GM23338 (cell line): ENCODE data around the gene ZNF350.

ENCODE experiments used
- CREB1 ChIP-seq: fragments of 250-450 bp; sonication (Bioruptor Pico); IDR thresholded peaks from 2 replicates; pipeline ENCODE4 v1.5.0; 2020; ENCODE audit warnings: low read depth, mild to moderate bottlenecking, moderate library complexity
- CTCF ChIP-seq, 2 experiments: fragments of 200-600 bp in 1 of 2; sonication (generic) in 1 of 2; conservative IDR thresholded peaks; 2 replicates each; pipeline versions ENCODE4 v1.5.1 to v1.6.1; 2016 to 2017; ENCODE audit warnings: antibody characterized with exemption in 2 of 2, low read depth in 2 of 2, mild to moderate bottlenecking in 2 of 2, moderate library complexity in 1 of 2
- EZH2phosphoT487 ChIP-seq: fragments of 200-600 bp; sonication (generic); IDR thresholded peaks from one replicate; pipeline ENCODE4 v1.8.1; 2018; ENCODE audit warnings: antibody characterized with exemption; ENCODE audit not compliant: unreplicated experiment
- POLR2AphosphoS5 ChIP-seq: IDR thresholded peaks from 2 replicates; pipeline ENCODE4 v1.6.1; 2016; ENCODE audit warnings: antibody characterized with exemption, low read depth
- STAT1 ChIP-seq: IDR thresholded peaks from one replicate; pipeline ENCODE4 v1.6.1; 2016; ENCODE audit warnings: antibody characterized with exemption; ENCODE audit not compliant: unreplicated experiment

GRCh38 chr19:51946602-51947001, 40.0 kb downstream of the ZNF350 start:
- TF ChIP-seq EZH2phosphoT487: no peak
- no peak for TF ChIP-seq CREB1 (CRISPR knock-in tag)
- TF ChIP-seq CTCF (conservative IDR thresholded peaks at IDR 0.05; ENCODE audit: low read depth in 2 of 2): no peak
- no peak for TF ChIP-seq POLR2AphosphoS5
- no peak for TF ChIP-seq STAT1
